ENCODE data around the gene CTSW. TPM values are rescaled to one million over a fixed set of nuclear protein-coding genes. Genes with fewer than 3 reads are reported as not detected.

The CTSW gene
- total RNA-seq, 6 donors from 2014 or later = 2.1 to 20.7 (median 11.4) TPM

DNA sequence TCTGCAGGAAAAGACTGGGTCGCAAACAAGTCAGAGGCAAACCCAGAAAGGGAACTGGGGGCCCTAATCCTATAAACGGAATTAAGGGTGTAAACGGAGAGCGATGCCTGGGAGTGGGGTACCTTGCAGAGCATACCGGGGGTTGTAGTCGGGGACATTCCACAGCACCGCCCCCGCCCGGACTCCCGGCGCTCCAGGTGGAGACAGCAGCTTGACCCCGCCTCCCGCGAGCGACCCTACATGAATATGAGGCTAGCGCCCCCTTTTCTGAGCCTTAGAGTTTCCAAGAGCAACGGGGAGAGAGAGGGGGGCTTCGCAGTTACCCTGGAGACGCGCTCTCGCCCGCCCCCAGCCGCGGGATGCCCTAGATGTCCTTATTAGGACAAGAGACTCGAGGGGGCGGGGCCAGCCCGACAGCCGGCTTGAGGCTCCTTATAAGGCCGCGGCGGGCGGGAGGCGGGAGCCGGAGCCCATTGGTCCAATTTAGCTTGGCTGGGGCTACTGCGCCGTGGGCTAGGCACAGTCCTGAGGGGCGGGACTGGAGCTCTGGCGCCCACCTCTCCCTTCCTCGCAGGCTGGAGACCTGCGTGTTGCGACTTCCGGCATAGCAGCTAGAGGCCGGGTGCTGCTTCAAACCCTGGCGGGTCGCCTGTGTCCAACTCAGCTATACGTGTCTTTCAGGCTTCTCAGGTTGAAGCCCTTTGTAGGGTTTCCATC is 20.4 kb upstream of the CTSW start:
- Histone ChIP-seq H3K36me3 (peaks cover 13 to 49% (median 43%) of the 10 kb centered on the region in 4 donors), H3K4me3 (peak overlapping the region; percentile 66 to 98 (median 88)), H3K27ac (peak overlapping the region; percentile 90 to 99 (median 96)), H3K9me3 (no peaks in the 10 kb centered on the region), H3K4me1 (peaks cover 30 to 66% (median 45%) of the 10 kb centered on the region in 4 donors), H3K27me3 (no peaks in the 10 kb centered on the region)
- TF ChIP-seq POLR2A (IDR thresholded peaks at IDR 0.05) (peak in 3 of 4 donors; percentile 69 to 90 (median 88)), EP300 (IDR thresholded peaks at IDR 0.05) (no peak), POLR2AphosphoS5 (IDR thresholded peaks at IDR 0.05) (peak; percentile 88 to 95)
- TF ChIP-seq, protein P1, sequence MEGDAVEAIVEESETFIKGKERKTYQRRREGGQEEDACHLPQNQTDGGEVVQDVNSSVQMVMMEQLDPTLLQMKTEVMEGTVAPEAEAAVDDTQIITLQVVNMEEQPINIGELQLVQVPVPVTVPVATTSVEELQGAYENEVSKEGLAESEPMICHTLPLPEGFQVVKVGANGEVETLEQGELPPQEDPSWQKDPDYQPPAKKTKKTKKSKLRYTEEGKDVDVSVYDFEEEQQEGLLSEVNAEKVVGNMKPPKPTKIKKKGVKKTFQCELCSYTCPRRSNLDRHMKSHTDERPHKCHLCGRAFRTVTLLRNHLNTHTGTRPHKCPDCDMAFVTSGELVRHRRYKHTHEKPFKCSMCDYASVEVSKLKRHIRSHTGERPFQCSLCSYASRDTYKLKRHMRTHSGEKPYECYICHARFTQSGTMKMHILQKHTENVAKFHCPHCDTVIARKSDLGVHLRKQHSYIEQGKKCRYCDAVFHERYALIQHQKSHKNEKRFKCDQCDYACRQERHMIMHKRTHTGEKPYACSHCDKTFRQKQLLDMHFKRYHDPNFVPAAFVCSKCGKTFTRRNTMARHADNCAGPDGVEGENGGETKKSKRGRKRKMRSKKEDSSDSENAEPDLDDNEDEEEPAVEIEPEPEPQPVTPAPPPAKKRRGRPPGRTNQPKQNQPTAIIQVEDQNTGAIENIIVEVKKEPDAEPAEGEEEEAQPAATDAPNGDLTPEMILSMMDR (IDR thresholded peaks at IDR 0.05) = no peak
- 0 to 1% methylated on average over 8 to 39 of the region's 46 CpGs for WGBS, 2 donors
- peak; percentile 83 to 93 for ATAC-seq (ENCODE audit: low FRiP score in 2 of 2)
- DNase-seq = peak; percentile 99 to 100

- 1% methylated on average over 16 of the region's 16 CpGs for WGBS, 2 donors
- TF ChIP-seq, protein P1 (IDR thresholded peaks at IDR 0.05) = no peak
- TF ChIP-seq POLR2A (IDR thresholded peaks at IDR 0.05) = peak in 1 of 4 donors; percentile 9
- Histone ChIP-seq H3K27me3 (no peaks in the 10 kb centered on the region), H3K4me1 (peaks cover 29 to 63% (median 43%) of the 10 kb centered on the region in 4 donors), H3K4me3 (peak overlapping the region; percentile 66 to 98 (median 88)), H3K36me3 (peaks cover 14 to 49% (median 43%) of the 10 kb centered on the region in 4 donors), H3K9me3 (no peaks in the 10 kb centered on the region), H3K27ac (peak overlapping the region; percentile 90 to 99 (median 96))
- DNase-seq (no peak), ATAC-seq (ENCODE audit: low FRiP score in 2 of 2) (no peak)
Measured at GRCh38 chr11:65859812-65860277, 19.8 kb upstream of the CTSW start.

DNA sequence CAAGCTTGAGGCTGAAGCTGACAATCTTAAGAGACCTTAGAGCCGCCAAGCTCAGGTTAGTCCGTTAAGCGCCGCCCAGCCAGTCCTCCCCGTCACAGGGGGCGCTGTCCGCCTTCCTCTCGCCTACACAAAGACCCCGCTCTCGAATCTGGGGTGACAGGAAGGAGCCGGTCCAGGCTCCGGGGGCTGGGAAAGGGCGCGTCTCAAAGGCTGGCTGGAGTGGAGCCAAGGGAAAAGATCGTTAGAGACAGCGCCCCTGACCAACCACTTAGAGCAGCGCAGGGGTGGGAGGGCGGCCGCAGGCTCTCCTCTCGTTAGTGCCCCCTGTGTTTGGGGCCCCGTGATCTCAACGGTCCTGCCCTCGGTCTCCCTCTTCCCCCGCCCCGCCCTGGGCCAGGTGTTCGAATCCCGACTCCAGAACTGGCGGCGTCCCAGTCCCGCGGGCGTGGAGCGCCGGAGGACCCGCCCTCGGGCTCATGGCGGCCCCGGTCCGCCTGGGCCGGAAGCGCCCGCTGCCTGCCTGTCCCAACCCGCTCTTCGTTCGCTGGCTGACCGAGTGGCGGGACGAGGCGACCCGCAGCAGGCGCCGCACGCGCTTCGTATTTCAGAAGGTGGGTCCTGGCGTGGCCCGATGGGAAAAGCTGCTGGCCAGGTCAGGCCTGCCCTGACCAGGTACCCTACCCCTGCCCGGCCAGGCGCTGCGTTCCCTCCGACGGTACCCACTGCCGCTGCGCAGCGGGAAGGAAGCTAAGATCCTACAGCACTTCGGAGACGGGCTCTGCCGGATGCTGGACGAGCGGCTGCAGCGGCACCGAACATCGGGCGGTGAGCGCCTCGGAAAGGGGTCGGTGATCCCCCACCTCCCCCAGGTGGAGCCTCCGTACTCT is 19.1 kb upstream of the CTSW start, which contains the start of gene MUS81:
Gene MUS81, plus strand, starts transcription at position 156 of the 887 bp plus-strand sequence. Its CDS starts 321 bp downstream, at position 477.
- DNase-seq (peak; percentile 98), ATAC-seq (ENCODE audit: low FRiP score in 2 of 2) (peak; percentile 81 to 92)
- TF ChIP-seq POLR2AphosphoS5 (IDR thresholded peaks at IDR 0.05) (peak; percentile 82 to 93), POLR2A (IDR thresholded peaks at IDR 0.05) (peak in 2 of 4 donors; percentile 71 to 85), EP300 (IDR thresholded peaks at IDR 0.05) (peak in 1 of 4 donors; percentile 33)
- TF ChIP-seq, protein P1 (IDR thresholded peaks at IDR 0.05) = peak; percentile 76 to 96 (median 88)
- Histone ChIP-seq H3K4me1 (peaks cover 22 to 56% (median 40%) of the 10 kb centered on the region in 4 donors), H3K36me3 (peaks cover 13 to 49% (median 43%) of the 10 kb centered on the region in 4 donors), H3K27me3 (no peaks in the 10 kb centered on the region), H3K9me3 (no peaks in the 10 kb centered on the region), H3K4me3 (peak within 1 kb of the TSS; percentile 66 to 98 (median 88)), H3K27ac (peak within 1 kb of the TSS; percentile 90 to 99 (median 96))
- 1% methylated on average over 15 to 45 of the region's 78 CpGs for WGBS, 2 donors

- no peak for ATAC-seq (ENCODE audit: low FRiP score in 2 of 2)
- peaks cover 16 to 50% (median 34%) of the 10 kb centered on the region in 4 donors for H3K4me1 ChIP-seq
- H3K27me3 ChIP-seq = no peaks in the 10 kb centered on the region
- TF ChIP-seq, protein P1 (IDR thresholded peaks at IDR 0.05) = no peak
- TF ChIP-seq POLR2AphosphoS5 (IDR thresholded peaks at IDR 0.05) (no peak), POLR2A (IDR thresholded peaks at IDR 0.05) (no peak), EP300 (IDR thresholded peaks at IDR 0.05) (no peak)
- H3K9me3 ChIP-seq = no peaks in the 10 kb centered on the region
- peak overlapping the region; percentile 66 to 98 (median 88) for H3K4me3 ChIP-seq
- 14 to 15% methylated on average over 8 to 14 of the region's 14 CpGs for WGBS, 2 donors
- H3K27ac ChIP-seq = peak overlapping the region; percentile 90 to 99 (median 96)
- peak in 1 of 2 donors; percentile 28 for DNase-seq
- H3K36me3 ChIP-seq = peaks cover 12 to 49% (median 42%) of the 10 kb centered on the region in 4 donors
Measured at GRCh38 chr11:65861165-65861505, 18.5 kb upstream of the CTSW start.
